Astrocyte of the cerebellum (primary cell): Measurements from ENCODE around the gene CT55.
"Not testable (repeated sequence)": the region's sequence is repeated elsewhere in the genome, so short reads cannot be mapped to it uniquely, and the experiment has no call there.

Experiments
- DNase-seq: peaks from one replicate; pipeline ENCODE4 v3.0.0-alpha.2; 2011; ENCODE audit warnings: low read depth
- H3K4me3 ChIP-seq: 2 replicates; pipeline ENCODE4 v1.5.1; 2011; ENCODE audit warnings: mild to moderate bottlenecking, low read depth, low read length, moderate library complexity
- CTCF ChIP-seq: IDR thresholded peaks from 2 replicates; pipeline ENCODE4 v1.5.1; 2012; ENCODE audit warnings: low read length, low read depth, moderate library complexity, mild to moderate bottlenecking; ENCODE audit errors: missing control alignments
- in situ Hi-C: cut with HindIII; loops from 2 replicates; pipeline ENCODE4 v1.10.0; 2017; ENCODE audit warnings: low sequenced_read_pairs

Gene CT55

GRCh38 chrX:135170877-135171519 lies at the start of gene CT55:
TSS of gene CT55 (minus strand) at chrX:135171398. CDS start at chrX:135171171, 227 bp downstream.
- no peak for TF ChIP-seq CTCF
- in situ Hi-C loops: no loop called here
- H3K4me3 ChIP-seq: no peak within 1 kb of the TSS

GRCh38 chrX:135213200-135213844 lies 42.1 kb upstream of the CT55 start:
- H3K4me3 ChIP-seq: no peak overlapping the region
- in situ Hi-C loops: no loop called here
- DNase-seq: no peak
- TF ChIP-seq CTCF: no peak

More at GRCh38 chrX:135170877-135171519, at the start of gene CT55:
- DNase-seq: no peak

GRCh38 chrX:135206427-135206826 lies 35.2 kb upstream of the CT55 start:
- in situ Hi-C loops, H3K4me3 ChIP-seq, DNase-seq: not testable (repeated sequence)
- TF ChIP-seq CTCF: peak; percentile 31

- DNase-seq: no peak
- H3K4me3 ChIP-seq: no peak overlapping the region
- TF ChIP-seq CTCF: no peak
- in situ Hi-C loops: no loop called here
Measured at GRCh38 chrX:135200297-135200696, 29.1 kb upstream of the CT55 start.

- no peak overlapping the region for H3K4me3 ChIP-seq
- TF ChIP-seq CTCF: no peak
- in situ Hi-C loops: no loop called here
- DNase-seq: no peak
Measured at GRCh38 chrX:135194684-135195083, 23.5 kb upstream of the CT55 start.

GRCh38 chrX:135193740-135194139 lies 22.5 kb upstream of the CT55 start:
- no peak for TF ChIP-seq CTCF
- no peak overlapping the region for H3K4me3 ChIP-seq
- no peak for DNase-seq
- in situ Hi-C loops: no loop called here
